ENCODE results near the gene CRISPLD2. TPM values are rescaled to one million over a fixed set of nuclear protein-coding genes. Genes with fewer than 3 reads are reported as not detected.

Gene CRISPLD2
- total and polyA plus RNA-seq, 2 donors from 2014 or later: 4.8 to 108 TPM

- H3K27ac ChIP-seq (ENCODE audit: low read depth in 2 of 2, low read length in 2 of 2): no peak overlapping the region
- no peak overlapping the region for H3K4me3 ChIP-seq (ENCODE audit: low read length in 3 of 3)
- FAIRE-seq: no peak
- H3K27me3 ChIP-seq (ENCODE audit: control insufficient read depth, insufficient read depth, low read length): no peaks in the 10 kb centered on the region
- no peak overlapping the region for H3K9ac ChIP-seq (ENCODE audit: low read length in 3 of 3)
- no peaks in the 10 kb centered on the region for H3K9me3 ChIP-seq (ENCODE audit: control insufficient read depth in 2 of 3, insufficient read depth in 1 of 3, low read length in 3 of 3)
- TF ChIP-seq, protein P1, sequence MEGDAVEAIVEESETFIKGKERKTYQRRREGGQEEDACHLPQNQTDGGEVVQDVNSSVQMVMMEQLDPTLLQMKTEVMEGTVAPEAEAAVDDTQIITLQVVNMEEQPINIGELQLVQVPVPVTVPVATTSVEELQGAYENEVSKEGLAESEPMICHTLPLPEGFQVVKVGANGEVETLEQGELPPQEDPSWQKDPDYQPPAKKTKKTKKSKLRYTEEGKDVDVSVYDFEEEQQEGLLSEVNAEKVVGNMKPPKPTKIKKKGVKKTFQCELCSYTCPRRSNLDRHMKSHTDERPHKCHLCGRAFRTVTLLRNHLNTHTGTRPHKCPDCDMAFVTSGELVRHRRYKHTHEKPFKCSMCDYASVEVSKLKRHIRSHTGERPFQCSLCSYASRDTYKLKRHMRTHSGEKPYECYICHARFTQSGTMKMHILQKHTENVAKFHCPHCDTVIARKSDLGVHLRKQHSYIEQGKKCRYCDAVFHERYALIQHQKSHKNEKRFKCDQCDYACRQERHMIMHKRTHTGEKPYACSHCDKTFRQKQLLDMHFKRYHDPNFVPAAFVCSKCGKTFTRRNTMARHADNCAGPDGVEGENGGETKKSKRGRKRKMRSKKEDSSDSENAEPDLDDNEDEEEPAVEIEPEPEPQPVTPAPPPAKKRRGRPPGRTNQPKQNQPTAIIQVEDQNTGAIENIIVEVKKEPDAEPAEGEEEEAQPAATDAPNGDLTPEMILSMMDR (IDR thresholded peaks at IDR 0.05; ENCODE audit: borderline replicate concordance, extremely low read depth, insufficient read depth): no peak
- DNase-seq: peak in 2 of 5 donors; percentile 30 to 31
- no peaks in the 10 kb centered on the region for H3K36me3 ChIP-seq (ENCODE audit: control insufficient read depth in 2 of 3, insufficient read depth in 3 of 3, low read length in 3 of 3)
- intact Hi-C loops (cut with DNase I): no loop called here
- no peaks in the 10 kb centered on the region for H3K4me1 ChIP-seq (ENCODE audit: control insufficient read depth in 2 of 3, insufficient read depth in 2 of 3, low read depth in 1 of 3, low read length in 3 of 3)
Measured at GRCh38 chr16:84800158-84800978, 19.4 kb upstream of the CRISPLD2 start.

DNA sequence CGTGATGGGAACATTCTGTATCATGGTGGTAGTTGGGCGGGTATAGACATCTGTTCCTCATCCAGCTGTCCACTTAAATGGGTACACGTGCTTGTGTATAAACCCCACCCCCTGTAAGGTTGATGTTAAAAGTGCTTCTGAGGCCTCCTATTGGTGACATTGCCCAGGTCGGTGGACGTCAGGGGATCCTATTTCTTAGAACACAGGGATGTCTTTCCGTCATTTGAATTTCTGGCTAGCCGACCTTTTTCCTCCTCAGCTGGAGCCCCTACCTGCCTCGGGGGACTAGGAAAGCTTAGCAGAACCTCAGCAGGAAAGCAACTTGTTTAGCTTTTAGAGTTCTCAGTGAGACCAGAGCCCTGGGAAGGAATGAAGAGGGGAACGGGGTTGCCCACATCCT is 16.6 kb upstream of the CRISPLD2 start:
- TF ChIP-seq, protein P1 (IDR thresholded peaks at IDR 0.05; ENCODE audit: borderline replicate concordance, extremely low read depth, insufficient read depth): no peak
- H3K9ac ChIP-seq (ENCODE audit: low read length in 3 of 3): no peak overlapping the region
- no peak for FAIRE-seq
- H3K4me3 ChIP-seq (ENCODE audit: low read length in 3 of 3): no peak overlapping the region
- H3K4me1 ChIP-seq (ENCODE audit: control insufficient read depth in 2 of 3, insufficient read depth in 2 of 3, low read depth in 1 of 3, low read length in 3 of 3): no peaks in the 10 kb centered on the region
- no peaks in the 10 kb centered on the region for H3K36me3 ChIP-seq (ENCODE audit: control insufficient read depth in 2 of 3, insufficient read depth in 3 of 3, low read length in 3 of 3)
- intact Hi-C loops (cut with DNase I): no loop called here
- no peak overlapping the region for H3K27ac ChIP-seq (ENCODE audit: low read depth in 2 of 2, low read length in 2 of 2)
- no peaks in the 10 kb centered on the region for H3K9me3 ChIP-seq (ENCODE audit: control insufficient read depth in 2 of 3, insufficient read depth in 1 of 3, low read length in 3 of 3)
- DNase-seq: no peak
- no peaks in the 10 kb centered on the region for H3K27me3 ChIP-seq (ENCODE audit: control insufficient read depth, insufficient read depth, low read length)

- no peaks in the 10 kb centered on the region for H3K9me3 ChIP-seq (ENCODE audit: control insufficient read depth in 2 of 3, insufficient read depth in 1 of 3, low read length in 3 of 3)
- no peak for DNase-seq
- no peak for FAIRE-seq
- intact Hi-C loops (cut with DNase I): no loop called here
- H3K4me3 ChIP-seq (ENCODE audit: low read length in 3 of 3): no peak overlapping the region
- no peaks in the 10 kb centered on the region for H3K27me3 ChIP-seq (ENCODE audit: control insufficient read depth, insufficient read depth, low read length)
- TF ChIP-seq, protein P1 (IDR thresholded peaks at IDR 0.05; ENCODE audit: borderline replicate concordance, extremely low read depth, insufficient read depth): no peak
- H3K9ac ChIP-seq (ENCODE audit: low read length in 3 of 3): no peak overlapping the region
- H3K27ac ChIP-seq (ENCODE audit: low read depth in 2 of 2, low read length in 2 of 2): no peak overlapping the region
- H3K36me3 ChIP-seq (ENCODE audit: control insufficient read depth in 2 of 3, insufficient read depth in 3 of 3, low read length in 3 of 3): no peaks in the 10 kb centered on the region
- H3K4me1 ChIP-seq (ENCODE audit: control insufficient read depth in 2 of 3, insufficient read depth in 2 of 3, low read depth in 1 of 3, low read length in 3 of 3): no peaks in the 10 kb centered on the region
Measured at GRCh38 chr16:84804326-84804725, 15.5 kb upstream of the CRISPLD2 start.

Data from kidney (tissue), 14 donors.